GM18870 (cell line): ENCODE data around the gene A2ML1.
"Not testable (repeated sequence)": the region's sequence is repeated elsewhere in the genome, so short reads cannot be mapped to it uniquely, and the experiment has no call there.

Source experiments
- ATAC-seq: cut with Tn5 transposase; IDR thresholded peaks from one replicate; pipeline ENCODE4 v1.9.1; 2021; ENCODE audit warnings: moderate library complexity; ENCODE audit not compliant: unreplicated experiment

The A2ML1 gene

GRCh38 chr12:8847435-8847834 lies 25.0 kb downstream of the A2ML1 start:
- ATAC-seq, result no peak

GRCh38 chr12:8849876-8850275 lies 27.5 kb downstream of the A2ML1 start:
- no peak for ATAC-seq

GRCh38 chr12:8852119-8852518 lies 29.7 kb downstream of the A2ML1 start:
- no peak for ATAC-seq

- no peak for ATAC-seq
These were observed 33.5 kb downstream of the A2ML1 start for GRCh38 chr12:8855891-8856290.

- not testable (repeated sequence) for ATAC-seq
These were observed 37.0 kb downstream of the A2ML1 start for GRCh38 chr12:8859448-8859847.

GRCh38 chr12:8860165-8860961 lies 37.9 kb downstream of the A2ML1 start:
- no peak for ATAC-seq

- ATAC-seq, result no peak
These were observed 44.0 kb downstream of the A2ML1 start for GRCh38 chr12:8866429-8866828.

GRCh38 chr12:8867009-8867408 lies 44.6 kb downstream of the A2ML1 start:
- ATAC-seq, result no peak

- ATAC-seq, result no peak
These were observed 45.4 kb downstream of the A2ML1 start for GRCh38 chr12:8867786-8868185.

GRCh38 chr12:8870586-8870985 lies 48.2 kb downstream of the A2ML1 start:
- no peak for ATAC-seq

- ATAC-seq, result no peak
These were observed 48.6 kb downstream of the A2ML1 start for GRCh38 chr12:8871068-8871467.

GRCh38 chr12:8876887-8877286 lies 54.5 kb downstream of the A2ML1 start:
- no peak for ATAC-seq

GRCh38 chr12:8886502-8887284 lies 64.3 kb downstream of the A2ML1 start:
- no peak for ATAC-seq

- no peak for ATAC-seq
These were observed 64.9 kb downstream of the A2ML1 start for GRCh38 chr12:8887285-8887715.

GRCh38 chr12:8890313-8891085 lies 68.1 kb downstream of the A2ML1 start:
- no peak for ATAC-seq

GRCh38 chr12:8891976-8892375 lies 69.6 kb downstream of the A2ML1 start:
- ATAC-seq, result no peak

- no peak for ATAC-seq
These were observed 72.0 kb downstream of the A2ML1 start for GRCh38 chr12:8894378-8894777.

- ATAC-seq, result no peak
These were observed 72.6 kb downstream of the A2ML1 start for GRCh38 chr12:8894986-8895385.

- no peak for ATAC-seq
These were observed 74.7 kb downstream of the A2ML1 start for GRCh38 chr12:8897081-8897480.

GRCh38 chr12:8899830-8900229 lies 77.4 kb downstream of the A2ML1 start:
- ATAC-seq, result no peak

GRCh38 chr12:8902703-8903102 lies 80.3 kb downstream of the A2ML1 start:
- not testable (repeated sequence) for ATAC-seq
